Skeletal muscle tissue (tissue), 4 donors: Measurements from ENCODE around the gene ZFTA. TPM values are rescaled to one million over a fixed set of nuclear protein-coding genes. Genes with fewer than 3 reads are reported as not detected.
A peak's percentile ranks its signal among the peaks of the same experiment; 100 is the strongest.
"Not testable (repeated sequence)": the region's sequence is repeated elsewhere in the genome, so short reads cannot be mapped to it uniquely, and the experiment has no call there.

Source experiments
- H3K27ac ChIP-seq: one replicate; pipeline ENCODE4 v1.7.0; 2013; ENCODE audit warnings: mild to moderate bottlenecking, low read depth, low read length, inconsistent platforms
- H3K27me3 ChIP-seq, 3 donors: one replicate each; pipeline ENCODE4 v1.7.0; 2013; ENCODE audit warnings: low read length in 3 of 3; ENCODE audit not compliant: control insufficient read depth in 3 of 3, insufficient read depth in 3 of 3
- H3K36me3 ChIP-seq, 3 donors: one replicate each; pipeline ENCODE4 v1.7.0; 2013; ENCODE audit warnings: low read length in 3 of 3; ENCODE audit not compliant: control insufficient read depth in 3 of 3, insufficient read depth in 3 of 3
- H3K4me1 ChIP-seq, 3 donors: one replicate each; pipeline ENCODE4 v1.7.0; 2013; ENCODE audit warnings: low read length in 3 of 3, mild to moderate bottlenecking in 3 of 3; ENCODE audit not compliant: control insufficient read depth in 3 of 3, insufficient read depth in 3 of 3
- H3K4me3 ChIP-seq, 3 donors: one replicate each; pipeline ENCODE4 v1.7.0; 2013; ENCODE audit warnings: low read length in 3 of 3
- H3K9ac ChIP-seq, 3 donors: one replicate each; pipeline ENCODE4 v1.7.0; 2013; ENCODE audit warnings: low read length in 3 of 3, mild to moderate bottlenecking in 3 of 3, moderate library complexity in 2 of 3, low read depth in 1 of 3
- H3K9me3 ChIP-seq, 3 donors: one replicate each; pipeline ENCODE4 v1.7.0; 2013; ENCODE audit warnings: low read length in 3 of 3; ENCODE audit not compliant: control insufficient read depth in 3 of 3
- total RNA-seq: library from RNA; depleted of rRNA; stranded (reverse); fragments of >200 nt; gene quantifications from one replicate; pipeline ENCODE4 v1.2.3, GENCODE V29; 2014
- donor health status: Osteomylitis.

Gene ZFTA
- 15.7 TPM for total RNA-seq

GRCh38 chr11:63768237-63769041, at the start of gene ZFTA:
Gene ZFTA (minus strand): TSS chr11:63768775. CDS start chr11:63768622, 153 bp downstream.
- Histone ChIP-seq H3K27me3 (no peaks in the 10 kb centered on the region), H3K27ac (peak within 1 kb of the TSS; percentile 75), H3K4me1 (peaks cover 10 to 17% (median 15%) of the 10 kb centered on the region in 3 donors), H3K9ac (peak within 1 kb of the TSS; percentile 74 to 85 (median 83)), H3K4me3 (peak within 1 kb of the TSS; percentile 73 to 82 (median 79)), H3K36me3 (no peaks in the 10 kb centered on the region), H3K9me3 (no peaks in the 10 kb centered on the region)

GRCh38 chr11:63817758-63818498, 49.4 kb upstream of the ZFTA start:
- Histone ChIP-seq H3K9ac (no peak overlapping the region), H3K36me3 (peaks cover 32 to 38% (median 32%) of the 10 kb centered on the region in 3 donors), H3K27me3 (no peaks in the 10 kb centered on the region), H3K4me1 (peaks cover 7 to 12% (median 12%) of the 10 kb centered on the region in 3 donors), H3K9me3 (no peaks in the 10 kb centered on the region), H3K4me3 (no peak overlapping the region), H3K27ac (no peak overlapping the region)

- Histone ChIP-seq H3K4me1 (peaks cover 11 to 17% (median 17%) of the 10 kb centered on the region in 3 donors), H3K9me3 (no peaks in the 10 kb centered on the region), H3K4me3 (no peak overlapping the region), H3K36me3 (peaks cover 22 to 27% (median 25%) of the 10 kb centered on the region in 3 donors), H3K9ac (no peak overlapping the region), H3K27ac (no peak overlapping the region), H3K27me3 (no peaks in the 10 kb centered on the region)
These were observed 48.2 kb upstream of the ZFTA start for GRCh38 chr11:63816732-63817131.

GRCh38 chr11:63816166-63816565, 47.6 kb upstream of the ZFTA start:
- peaks cover 11 to 17% (median 17%) of the 10 kb centered on the region in 3 donors for H3K4me1 ChIP-seq
- H3K27me3 ChIP-seq = no peaks in the 10 kb centered on the region
- no peak overlapping the region for H3K4me3 ChIP-seq
- no peak overlapping the region for H3K9ac ChIP-seq
- no peaks in the 10 kb centered on the region for H3K9me3 ChIP-seq
- H3K27ac ChIP-seq = no peak overlapping the region
- H3K36me3 ChIP-seq = peaks cover 17 to 21% (median 20%) of the 10 kb centered on the region in 3 donors

- no peaks in the 10 kb centered on the region for H3K9me3 ChIP-seq
- peaks cover 11 to 17% (median 17%) of the 10 kb centered on the region in 3 donors for H3K4me1 ChIP-seq
- H3K4me3 ChIP-seq = peak overlapping the region; percentile 83 to 89 (median 88)
- H3K36me3 ChIP-seq = peaks cover 11 to 15% (median 14%) of the 10 kb centered on the region in 3 donors
- no peak overlapping the region for H3K27ac ChIP-seq
- H3K9ac ChIP-seq = peak overlapping the region; percentile 76 to 87 (median 81)
- no peaks in the 10 kb centered on the region for H3K27me3 ChIP-seq
These were observed 45.8 kb upstream of the ZFTA start for GRCh38 chr11:63814383-63814736.

- H3K9me3 ChIP-seq = no peaks in the 10 kb centered on the region
- peak overlapping the region; percentile 83 to 89 (median 88) for H3K4me3 ChIP-seq
- peaks cover 11 to 14% (median 13%) of the 10 kb centered on the region in 3 donors for H3K36me3 ChIP-seq
- peaks cover 11 to 17% (median 17%) of the 10 kb centered on the region in 3 donors for H3K4me1 ChIP-seq
- peak overlapping the region; percentile 76 to 87 (median 81) for H3K9ac ChIP-seq
- no peak overlapping the region for H3K27ac ChIP-seq
- H3K27me3 ChIP-seq = no peaks in the 10 kb centered on the region
These were observed 45.2 kb upstream of the ZFTA start for GRCh38 chr11:63813563-63814382.

- Histone ChIP-seq H3K27me3 (no peaks in the 10 kb centered on the region), H3K9ac (peak within 1 kb of the TSS; percentile 76 to 87 (median 81)), H3K27ac (no peak within 1 kb of the TSS), H3K4me1 (peaks cover 11 to 17% (median 17%) of the 10 kb centered on the region in 3 donors), H3K4me3 (peak within 1 kb of the TSS; percentile 83 to 89 (median 88)), H3K36me3 (peaks cover 7 to 8% (median 7%) of the 10 kb centered on the region in 3 donors), H3K9me3 (no peaks in the 10 kb centered on the region)
These were observed 44.5 kb upstream of the ZFTA start, which contains the start of gene SPINDOC for GRCh38 chr11:63813035-63813562. Gene SPINDOC (plus strand): TSS chr11:63813456. CDS start chr11:63813687, 231 bp downstream.

GRCh38 chr11:63811522-63811921, 42.9 kb upstream of the ZFTA start:
- peaks cover 11 to 17% (median 17%) of the 10 kb centered on the region in 3 donors for H3K4me1 ChIP-seq
- no peak overlapping the region for H3K9ac ChIP-seq
- H3K27ac ChIP-seq = no peak overlapping the region
- no peaks in the 10 kb centered on the region for H3K27me3 ChIP-seq
- peaks cover 0 to 2% (median 1%) of the 10 kb centered on the region in 3 donors for H3K36me3 ChIP-seq
- no peak overlapping the region for H3K4me3 ChIP-seq
- no peaks in the 10 kb centered on the region for H3K9me3 ChIP-seq

- H3K4me3 ChIP-seq, H3K27ac ChIP-seq, H3K9ac ChIP-seq, H3K9me3 ChIP-seq, H3K27me3 ChIP-seq, H3K36me3 ChIP-seq: not testable (repeated sequence)
- peaks cover 11 to 17% (median 17%) of the 10 kb centered on the region in 3 donors for H3K4me1 ChIP-seq
These were observed 41.8 kb upstream of the ZFTA start for GRCh38 chr11:63810383-63810782.
